GM21381 (cell line): Measurements from ENCODE around the gene CFAP74.

Experiments
- ATAC-seq: cut with Tn5 transposase; IDR thresholded peaks from one replicate; pipeline ENCODE4 v1.9.1; 2021; ENCODE audit warnings: mild to moderate bottlenecking, moderate library complexity; ENCODE audit not compliant: unreplicated experiment

Gene CFAP74

DNA sequence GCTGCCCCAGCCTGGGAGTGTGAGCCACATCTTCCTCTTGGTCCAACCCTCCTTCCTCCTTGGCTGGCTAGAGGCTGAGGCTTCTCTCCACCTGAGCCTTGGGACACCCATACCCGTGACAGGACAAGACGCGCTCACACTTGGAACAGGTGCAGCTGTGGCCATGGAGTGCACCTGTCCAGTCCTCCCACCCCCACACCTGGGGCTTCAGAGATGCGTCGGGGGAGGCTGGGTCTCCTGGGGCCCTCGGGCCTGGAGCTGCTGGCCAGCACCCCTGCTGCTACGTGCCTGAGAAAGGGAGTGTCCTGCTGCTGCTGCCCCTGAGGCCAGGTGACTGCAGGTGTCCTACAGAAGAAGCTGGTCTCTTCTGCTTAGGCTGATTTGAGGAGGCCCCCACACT is 47.5 kb downstream of the CFAP74 start:
- ATAC-seq: no peak

DNA sequence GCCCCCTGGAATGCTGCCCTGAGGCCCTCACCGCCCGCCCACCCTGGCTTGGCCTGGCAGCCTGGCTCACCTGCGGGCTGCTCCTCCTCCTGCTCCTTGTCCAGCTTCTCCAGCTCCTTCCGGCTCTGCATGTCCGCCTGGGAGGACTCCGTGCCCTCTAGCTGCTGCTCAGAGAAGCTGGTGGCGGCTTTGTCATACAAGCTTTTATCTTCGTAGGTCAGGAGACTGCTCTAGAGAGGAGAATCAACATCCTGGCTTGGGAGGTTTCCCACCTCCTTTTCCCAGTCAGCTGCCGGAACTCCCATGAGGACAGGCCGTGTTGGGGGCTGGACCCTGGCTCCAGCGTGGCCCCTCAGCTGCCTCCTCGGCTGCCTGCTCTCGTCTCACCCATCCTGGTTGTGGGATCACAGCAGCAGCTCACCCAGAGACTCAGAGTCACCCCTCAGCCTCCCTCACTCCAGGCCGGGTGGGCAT is 47.9 kb downstream of the CFAP74 start:
- ATAC-seq: no peak

DNA sequence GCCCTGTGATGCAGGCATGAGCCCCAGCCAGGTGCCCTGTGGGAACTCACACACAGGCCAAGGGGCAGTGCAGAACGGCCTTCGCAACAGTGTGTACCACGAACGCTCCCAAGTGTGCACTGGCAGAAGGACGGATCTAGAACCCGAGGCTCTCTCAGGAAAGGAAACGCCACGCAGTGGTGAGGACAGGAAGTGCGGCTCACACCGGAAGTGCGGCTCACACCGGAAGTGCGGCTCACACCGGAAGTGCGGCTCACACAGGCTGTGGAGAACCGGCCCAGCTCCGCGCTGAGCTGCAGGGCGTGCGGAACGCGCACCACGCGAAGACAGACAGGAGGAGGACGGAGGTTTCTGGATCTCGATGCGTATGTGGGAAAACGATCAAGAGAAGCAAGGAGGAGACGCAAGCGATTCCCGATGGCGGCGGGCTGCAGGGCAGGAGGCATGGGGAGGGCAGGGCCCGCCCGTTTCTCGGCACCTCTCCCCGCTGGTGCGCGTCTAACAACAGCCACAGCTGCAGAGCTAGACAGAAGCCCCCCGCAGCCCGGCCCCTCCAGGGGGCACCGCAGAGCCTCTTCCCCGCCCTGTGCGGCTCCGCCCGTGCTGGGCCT is 48.6 kb downstream of the CFAP74 start:
- no peak for ATAC-seq

DNA sequence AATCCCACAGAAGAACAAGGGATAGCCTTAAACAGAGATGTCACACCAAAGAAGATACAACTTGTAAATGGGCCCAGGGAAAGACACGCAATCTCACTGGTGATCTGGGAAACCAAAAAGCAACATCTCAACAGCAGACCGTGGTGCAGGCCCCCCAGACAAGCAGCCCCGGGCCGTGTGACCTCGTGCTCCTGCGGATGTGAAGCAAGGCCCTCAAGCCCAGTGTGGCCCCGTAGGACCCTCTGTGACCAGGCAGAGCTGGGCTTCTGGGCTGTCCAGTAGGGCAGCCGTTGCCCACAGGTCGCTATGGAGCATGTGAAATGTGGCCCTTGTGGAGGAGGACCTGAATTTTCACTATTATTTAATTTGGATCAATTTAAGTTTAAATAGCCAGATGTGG is 49.6 kb downstream of the CFAP74 start:
- no peak for ATAC-seq

DNA sequence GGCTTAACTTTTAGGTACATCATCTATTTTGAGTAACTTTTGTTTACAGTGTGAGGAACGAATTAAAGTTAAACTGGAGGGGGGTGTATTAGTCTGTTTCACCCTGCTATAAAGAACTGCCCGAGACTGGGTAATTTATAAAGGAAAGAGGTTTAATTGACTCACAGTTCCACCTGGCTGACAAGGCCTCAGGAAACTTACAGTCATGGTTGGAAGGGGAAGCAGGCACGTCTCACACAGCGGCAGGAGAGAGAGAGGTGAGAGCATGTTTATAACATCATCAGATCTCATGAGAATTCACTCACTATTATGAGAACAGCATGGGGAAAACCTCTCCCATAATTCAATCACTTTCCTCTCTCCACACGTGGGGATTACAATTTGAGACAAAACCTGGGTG is 52.6 kb downstream of the CFAP74 start:
- ATAC-seq: no peak

DNA sequence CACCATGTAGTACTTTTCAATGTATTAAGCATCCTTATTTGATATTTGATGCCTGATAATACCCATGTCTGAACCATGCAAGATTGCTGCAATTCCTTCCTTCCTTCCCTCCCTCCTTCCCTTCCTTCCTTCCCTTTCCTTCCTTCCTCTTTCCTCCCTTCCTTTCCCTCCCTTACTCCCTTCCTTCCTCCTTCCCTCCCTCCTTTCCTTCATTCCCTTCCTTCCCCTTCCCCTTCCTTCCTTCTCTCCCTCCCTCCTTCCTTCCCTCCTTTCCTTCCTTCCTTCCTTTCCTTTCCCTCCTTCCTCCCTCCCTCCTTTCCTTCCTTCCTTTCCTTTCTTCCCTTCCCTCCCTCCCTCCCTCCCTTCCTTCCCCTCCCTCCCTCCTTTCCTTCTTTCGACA is 54.8 kb downstream of the CFAP74 start:
- ATAC-seq: no peak

DNA sequence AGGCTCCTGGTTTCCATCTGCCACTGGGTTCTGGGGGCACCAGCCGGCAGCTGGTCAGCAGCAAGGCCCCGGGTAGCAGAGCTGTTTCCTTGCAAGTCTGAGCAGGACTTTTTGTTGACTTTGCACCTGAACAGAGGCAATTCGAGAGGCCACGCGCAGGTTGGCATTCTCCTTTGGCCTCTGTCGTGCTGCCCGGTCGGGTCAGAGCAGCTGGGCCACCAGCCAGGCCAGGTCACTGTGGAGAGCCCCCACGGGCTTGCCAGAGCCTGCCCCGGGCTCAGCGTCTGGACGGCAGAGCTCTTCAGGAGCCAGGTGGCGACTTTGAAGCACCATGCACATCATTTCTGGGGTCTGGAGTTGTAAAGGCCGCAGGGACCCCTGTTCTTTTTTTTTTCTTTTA is 56.1 kb downstream of the CFAP74 start:
- no peak for ATAC-seq

DNA sequence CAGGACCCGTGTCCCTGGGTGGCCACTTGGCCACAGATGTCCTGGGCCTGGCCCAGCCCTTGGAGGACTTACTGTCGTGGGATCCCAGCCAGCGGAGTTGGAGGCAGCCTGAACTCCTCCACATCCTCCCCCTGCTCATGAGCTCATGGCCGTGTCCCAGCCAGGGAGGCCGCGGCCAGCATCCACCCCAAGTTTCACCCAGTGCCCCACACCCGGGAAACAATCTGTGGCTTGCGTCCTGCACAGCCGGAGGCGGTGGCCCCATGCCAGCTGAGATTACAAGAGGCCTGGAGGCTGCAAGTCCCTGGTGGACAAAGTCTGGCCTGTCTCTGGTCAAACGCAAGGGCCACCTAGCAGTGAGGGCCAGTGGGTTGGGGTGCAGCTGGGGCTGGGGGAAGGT is 57.0 kb downstream of the CFAP74 start:
- ATAC-seq: no peak

DNA sequence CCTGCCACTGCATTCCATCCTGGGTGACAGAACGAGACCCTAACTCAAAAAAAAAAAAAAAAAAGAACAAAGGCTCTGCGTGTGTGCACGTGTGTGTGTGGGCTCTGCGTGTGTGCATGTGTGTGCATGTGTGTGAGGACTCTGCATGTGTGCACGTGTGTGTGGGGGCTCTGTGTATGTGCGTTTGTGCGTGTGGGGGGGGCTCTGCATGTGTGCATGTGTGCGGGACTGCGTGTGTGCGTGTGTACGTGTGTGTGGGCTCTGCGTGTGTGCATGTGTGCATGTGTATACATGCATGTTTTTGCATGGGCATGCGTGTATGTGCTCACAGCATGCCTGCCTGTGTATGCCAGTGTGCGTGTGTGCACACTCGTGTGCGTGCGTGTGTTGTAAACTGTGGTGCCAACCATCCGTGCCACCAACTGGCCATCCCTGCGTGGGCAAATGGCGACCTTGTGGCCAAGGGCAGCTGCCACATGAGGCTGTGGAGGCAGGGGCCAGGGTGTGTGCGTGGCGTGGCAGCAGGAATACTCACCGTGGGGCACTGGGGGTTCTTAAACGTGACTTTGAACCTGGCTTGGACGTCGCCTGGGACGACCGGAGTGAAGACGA is 57.7 kb downstream of the CFAP74 start:
- ATAC-seq: no peak

DNA sequence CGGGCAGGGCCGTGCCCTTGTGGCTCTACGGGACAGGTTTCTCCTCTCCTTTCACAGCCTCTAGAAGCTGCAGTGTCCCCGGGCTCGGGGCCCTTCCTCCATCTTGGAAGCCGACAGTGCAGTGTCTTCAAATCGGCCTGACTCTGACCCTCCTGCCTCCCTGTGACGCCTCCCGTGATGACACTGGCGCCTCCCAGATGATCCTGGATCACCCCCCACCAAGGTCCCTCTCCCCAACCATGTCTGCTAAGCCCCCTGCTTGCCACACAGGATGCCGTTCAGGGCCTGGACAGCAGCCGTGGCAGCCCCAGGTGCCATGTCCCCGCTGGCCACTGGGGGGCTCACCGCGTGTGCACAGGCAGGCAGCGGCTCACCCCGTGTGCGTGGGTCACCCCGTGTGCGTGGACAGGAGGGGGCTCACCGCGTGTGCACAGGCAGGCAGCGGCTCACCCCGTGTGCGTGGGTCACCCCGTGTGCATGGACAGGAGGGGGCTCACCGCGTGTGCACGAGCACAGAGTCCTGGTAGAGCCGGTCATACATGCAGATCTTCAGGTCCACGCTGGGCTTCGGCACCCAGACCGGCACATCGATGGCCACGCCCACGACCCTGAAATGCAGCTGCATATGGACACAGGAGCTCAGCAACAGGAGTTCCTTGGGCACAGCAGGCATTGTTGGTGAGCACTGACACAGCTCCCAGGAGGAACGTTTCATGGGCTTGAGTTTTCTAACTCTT is 59.6 kb downstream of the CFAP74 start:
- no peak for ATAC-seq

DNA sequence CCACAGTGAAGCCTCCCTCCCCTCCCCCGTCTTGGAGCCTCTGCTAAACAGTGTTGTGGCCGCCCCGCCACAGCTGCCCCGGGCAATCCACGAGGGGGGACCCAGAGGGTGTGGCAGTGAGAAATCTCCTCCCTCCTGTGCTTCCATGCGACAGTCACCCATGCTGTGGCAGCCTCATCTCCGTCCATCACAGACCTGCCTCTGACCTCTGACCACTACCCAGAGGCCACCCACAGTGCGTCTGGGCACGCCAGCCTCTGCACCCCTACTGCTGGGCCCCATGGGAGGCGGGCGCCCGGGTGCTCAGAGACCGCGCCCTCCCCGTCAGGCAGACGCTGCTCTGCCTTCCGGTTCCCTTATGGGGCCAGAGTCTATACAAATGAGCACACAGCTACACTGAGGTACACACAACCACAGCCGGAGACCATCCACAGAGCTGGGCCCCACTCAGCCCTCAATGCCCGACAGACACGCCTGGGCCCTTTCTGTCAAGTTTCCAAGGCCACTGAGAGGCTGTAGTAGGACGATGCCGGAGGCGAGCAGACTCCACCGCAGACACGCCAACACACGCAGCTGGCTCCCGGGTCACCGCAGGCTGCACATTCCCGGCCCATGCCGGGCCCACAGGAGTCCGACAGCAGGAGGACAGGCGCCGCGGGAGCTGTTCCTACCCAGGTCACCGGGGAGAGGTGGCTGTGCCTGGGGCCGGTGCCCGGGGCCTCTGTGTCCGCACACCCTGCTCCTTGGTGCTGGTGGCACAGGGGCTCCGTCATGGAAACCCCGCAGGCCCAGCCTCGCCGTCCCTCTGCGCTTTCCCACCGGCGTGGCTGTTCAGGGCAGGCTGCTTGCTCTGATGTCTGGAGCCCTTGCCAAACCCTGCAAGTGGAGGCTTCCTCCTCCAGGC is 60.6 kb downstream of the CFAP74 start:
- ATAC-seq: no peak

DNA sequence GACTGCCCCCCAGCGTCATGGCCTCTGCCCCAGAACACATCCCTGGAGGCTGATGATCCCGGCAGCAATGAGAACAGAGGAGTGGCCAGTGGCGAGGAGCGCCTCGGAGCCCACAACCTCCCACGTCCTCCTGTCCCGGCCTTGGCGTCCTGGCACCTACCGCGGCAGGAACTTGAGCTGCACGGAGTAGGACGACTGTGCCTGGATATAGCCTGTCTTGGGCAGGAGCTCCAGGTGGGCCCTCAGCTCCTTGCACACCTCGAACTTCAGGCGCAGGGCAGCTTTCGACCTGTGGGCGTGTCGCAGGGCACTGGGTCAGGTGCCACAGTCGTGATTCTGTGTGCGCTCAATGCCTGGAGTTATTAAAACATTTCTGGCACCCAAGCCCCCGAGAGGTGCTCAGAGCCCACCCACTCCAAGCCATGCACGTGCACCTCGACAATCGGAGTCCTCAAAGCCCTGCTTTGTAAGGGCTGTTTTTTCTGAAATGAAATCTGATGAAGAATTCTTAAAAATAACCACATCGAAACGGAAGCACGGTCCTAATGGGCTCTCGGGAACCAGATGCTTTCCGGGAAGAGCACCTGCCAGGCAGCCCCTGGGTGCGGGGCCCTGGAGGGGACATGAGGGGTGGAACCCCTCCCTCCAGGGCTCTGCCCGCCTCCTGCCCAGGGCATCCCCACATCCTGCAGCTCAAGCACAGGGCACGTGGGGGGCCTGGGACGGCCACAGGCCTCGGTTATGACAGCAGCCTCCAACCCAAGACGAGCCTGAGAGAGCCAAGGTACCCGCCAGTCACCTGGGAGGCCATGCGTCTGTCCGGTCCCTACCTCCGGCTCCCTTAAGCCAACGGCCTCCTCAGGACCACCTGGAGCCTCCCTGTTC is 61.5 kb downstream of the CFAP74 start:
- ATAC-seq: no peak

DNA sequence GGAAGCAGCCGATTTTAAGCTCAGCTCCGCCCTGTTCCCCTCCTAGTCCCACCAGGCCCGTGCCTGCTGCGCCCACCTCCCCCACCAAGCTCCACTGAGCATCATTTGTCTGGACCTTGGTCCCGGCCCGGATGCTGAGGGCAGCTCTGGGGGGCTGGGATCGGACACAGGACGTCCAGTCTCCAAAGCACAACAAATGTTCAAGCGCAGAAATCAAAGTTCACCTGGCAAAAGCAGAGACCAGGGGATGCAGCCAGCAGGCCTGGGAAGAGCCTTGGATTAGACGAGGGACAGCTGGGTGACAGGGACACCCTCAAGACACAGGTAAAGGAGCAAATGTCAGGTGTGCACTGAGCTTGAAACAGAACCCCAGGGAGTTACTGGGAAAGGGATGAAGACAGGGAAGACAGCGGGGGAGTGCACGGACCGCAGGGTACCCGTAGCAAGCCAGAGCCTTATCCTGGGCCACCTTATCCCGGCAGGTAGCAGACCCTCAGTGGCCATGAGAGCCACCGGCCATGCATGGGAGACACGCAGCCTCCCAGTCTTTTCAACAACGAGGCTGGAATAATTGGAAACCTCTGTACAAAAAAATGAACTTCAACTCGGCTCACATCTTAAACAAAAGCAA is 62.3 kb downstream of the CFAP74 start:
- no peak for ATAC-seq

DNA sequence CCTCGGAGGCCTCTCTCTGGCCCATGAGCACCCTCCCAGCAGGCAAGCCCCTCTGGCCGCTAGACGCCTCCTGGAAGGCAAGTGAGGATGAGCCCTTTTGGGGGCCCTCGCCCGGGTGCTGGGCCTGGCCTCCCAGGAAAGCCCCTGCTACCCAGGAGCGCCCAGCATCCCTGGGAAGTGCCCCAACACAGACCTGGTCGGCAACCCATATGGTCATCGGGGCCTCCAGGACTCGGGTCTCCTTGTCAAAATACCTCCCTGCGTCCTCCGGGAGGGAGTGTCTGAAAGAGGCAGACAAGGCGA is 63.5 kb downstream of the CFAP74 start:
- no peak for ATAC-seq

DNA sequence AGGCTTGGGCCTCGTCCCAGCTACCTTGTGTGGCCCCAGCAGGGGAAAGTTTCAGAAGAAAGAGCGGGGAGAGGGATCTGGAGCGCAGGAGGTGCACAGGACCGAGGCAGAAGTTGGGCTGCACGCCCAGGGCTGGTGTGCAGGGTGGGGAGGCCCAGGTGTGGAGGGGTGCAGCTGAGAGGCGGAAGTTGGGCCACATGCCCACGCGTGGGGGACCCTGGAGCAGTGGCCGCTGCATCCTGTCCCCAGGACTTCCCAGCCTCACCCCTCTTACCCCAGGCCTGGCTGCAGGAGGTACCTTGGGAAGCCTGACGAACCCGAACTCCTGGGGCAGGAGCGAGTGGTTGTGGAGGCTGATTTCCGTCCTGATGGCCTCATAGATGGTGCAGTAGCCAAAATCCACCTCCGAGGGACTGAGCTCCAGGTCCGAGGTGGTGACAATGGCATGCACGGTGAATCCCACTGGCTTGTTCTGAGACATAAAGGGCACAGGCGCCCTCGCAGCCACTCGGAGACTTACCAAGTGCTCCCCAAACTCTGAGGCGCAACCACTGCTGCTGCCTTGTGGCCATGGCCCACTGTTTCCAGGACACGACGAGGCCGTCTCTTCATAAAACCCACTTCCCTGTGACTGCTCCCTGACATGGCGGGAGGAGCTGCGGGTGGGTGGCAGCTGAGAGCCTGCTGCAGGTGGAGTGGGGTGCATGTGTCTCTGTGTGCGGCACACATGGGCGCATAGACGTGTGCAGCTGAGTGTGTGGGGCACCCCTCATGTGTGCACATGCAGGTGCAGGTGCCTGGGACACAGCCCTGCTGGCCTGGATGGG is 64.1 kb downstream of the CFAP74 start:
- no peak for ATAC-seq

DNA sequence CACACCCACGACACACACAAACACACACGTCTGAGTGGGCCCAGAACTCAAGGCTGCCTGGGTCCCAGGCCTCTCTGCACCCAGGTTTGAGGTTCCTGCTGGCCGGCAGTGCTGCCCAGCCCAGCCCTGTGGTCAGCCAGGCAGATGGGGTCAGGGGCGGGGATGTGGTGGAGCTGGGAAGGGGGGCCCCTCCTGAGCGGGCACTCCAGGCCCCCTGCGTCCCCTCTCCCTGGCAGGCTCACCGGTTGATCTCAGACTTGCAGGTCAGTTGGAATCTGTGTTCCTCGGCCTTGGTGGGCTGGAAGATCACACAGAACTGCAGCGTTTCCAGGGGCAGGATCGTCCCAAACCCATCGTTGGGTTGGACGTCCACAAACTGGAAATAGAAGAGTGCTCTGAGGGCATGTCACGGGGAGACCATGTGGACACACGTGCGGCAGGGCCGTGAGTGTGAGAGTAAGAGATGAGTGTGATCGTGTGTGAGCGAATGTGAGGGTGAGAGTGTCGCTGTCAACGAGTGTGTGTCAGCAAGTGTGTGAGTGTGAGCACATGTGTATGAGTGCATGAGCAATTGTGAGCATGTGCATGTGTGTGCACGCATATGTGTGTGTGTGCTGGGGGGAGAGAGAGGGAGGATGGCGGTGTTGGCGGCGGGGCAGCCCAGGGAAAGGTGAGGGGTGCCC is 64.8 kb downstream of the CFAP74 start:
- ATAC-seq: no peak

DNA sequence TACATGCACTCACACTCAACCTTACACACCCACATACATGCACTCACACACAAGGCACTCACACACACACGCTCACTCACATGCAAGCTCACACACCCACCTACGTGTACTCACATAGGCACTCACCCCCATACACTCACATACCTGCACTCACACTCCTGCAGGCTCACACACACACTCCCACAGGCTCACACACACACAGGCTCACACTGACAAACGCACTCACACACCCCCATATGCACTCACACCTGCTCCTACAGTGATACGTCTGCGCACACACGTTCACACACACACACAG is 65.4 kb downstream of the CFAP74 start:
- no peak for ATAC-seq

DNA sequence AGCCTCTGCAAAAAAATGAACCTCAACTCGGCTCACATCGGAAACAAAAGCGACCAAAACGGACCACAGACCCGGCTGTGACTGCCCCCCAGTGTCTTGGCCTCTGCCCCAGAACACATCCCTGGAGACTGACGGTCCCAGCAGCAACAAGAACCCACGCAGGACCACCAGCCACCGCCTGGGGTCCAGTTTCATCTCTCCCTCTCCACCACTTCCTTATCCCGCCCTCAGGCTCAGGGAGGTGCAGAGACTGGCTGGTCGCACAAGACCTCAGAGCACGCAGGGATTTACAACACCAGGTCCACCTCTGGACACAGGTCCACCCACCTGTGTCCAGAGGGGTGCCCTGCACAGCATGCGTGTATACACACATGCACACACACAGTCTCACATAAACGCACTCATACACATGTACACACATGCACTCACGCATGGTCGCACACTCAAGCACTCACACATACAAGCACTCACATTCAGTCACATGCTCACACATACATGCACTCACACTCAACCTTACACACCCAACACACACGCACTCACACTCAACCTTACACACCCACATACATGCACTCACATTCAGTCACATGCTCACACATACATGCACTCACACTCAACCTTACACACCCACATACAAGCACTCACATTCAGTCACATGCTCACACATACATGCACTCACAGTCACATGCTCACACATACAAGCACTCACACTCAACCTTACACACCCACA is 65.9 kb downstream of the CFAP74 start:
- no peak for ATAC-seq
